Activated CD8-positive, alpha-beta memory T cell treated with anti-CD3 and anti-CD28 coated beads for 1 hour (primary cell): ENCODE results near the gene RNF152.

ENCODE experiments used
- DNase-seq, 2 donors: peaks; one replicate each; pipeline ENCODE4 v3.0.0-alpha.2; 2020; ENCODE audit warnings: low read depth in 1 of 2; ENCODE audit errors: extremely low read depth in 1 of 2

The RNF152 gene

DNA sequence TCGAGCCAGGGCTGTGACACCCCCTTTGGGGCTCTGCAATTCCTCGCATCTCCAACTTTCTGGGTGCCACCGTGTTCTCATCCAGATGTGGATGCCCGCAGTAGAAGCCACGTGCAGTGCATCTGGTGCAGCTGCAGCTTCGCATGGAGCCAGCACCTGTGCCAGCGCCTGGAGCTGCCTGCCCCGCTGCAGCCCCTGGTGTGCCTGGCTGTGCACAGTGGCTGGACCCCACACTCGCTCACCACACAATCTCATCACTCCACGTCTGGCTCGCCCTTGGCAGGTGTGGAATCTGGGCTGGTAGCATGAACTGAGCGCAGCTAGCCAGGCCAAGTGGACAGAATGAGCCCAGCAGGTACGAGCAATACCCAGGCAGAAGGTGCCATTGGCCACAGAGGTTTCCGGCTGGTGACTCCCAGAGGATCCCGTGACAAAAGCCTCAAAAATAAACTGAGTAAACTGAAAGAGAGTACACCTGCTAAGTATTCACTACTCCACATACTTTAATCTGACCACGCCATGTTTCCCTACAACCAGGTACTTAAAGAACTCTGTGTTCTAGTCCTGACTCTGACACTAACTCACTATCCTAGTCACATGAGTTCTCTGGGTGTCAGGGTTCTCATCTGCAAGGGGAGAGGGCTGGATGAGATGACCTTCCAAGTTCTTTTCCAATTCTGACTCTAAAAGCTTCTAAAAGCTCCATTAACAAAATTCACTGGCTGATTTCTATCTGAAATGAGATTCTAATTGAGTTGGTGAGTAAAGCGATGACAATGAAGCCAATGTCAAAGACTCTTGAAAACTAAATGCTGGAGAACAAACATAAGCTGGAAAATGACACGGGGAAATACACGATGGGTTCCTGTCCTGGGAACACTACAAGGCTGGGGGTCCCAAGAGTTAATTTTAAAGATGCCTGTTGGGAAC lies 37.1 kb downstream of the RNF152 start:
- no peak for DNase-seq

DNA sequence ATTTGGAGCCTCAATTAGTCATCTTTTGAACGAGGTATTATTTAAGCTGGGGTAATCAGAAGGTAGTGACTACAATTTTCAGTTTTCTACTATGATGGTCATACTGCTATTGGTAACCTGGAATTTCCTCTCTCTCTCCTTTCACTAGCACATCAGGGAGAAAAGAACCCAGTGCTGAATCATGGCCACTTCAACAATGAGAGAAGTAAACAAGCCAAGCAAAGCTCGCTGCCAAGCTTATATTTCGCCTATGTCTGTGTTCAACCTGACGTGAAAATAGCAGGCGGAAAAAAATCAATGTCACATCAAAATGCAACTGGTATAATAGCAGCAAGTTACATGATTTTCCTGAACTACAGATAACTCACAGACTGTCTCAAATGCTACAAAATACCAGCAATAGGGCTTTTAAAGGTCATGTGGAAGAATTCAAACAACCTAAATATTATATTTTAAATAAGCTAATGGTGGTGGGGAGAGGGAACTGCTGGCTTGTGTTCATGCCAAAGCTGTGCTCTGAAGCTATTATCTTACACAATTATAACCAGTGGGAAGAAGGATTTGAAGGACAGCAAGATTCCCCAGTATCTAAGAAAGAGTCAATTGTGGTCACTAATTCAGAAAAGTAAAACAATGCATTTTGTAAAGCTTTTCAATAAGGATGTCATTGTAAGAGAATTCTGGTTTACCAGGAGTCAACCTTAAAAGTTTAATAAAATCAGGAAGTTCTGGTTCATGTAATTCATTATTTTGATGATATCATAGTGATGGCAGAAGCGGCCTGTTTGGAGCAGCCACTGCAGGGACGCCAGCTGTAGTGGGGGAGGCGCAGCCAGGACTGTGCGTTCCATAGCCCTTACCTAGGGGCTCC lies 38.0 kb downstream of the RNF152 start:
- no peak for DNase-seq

DNA sequence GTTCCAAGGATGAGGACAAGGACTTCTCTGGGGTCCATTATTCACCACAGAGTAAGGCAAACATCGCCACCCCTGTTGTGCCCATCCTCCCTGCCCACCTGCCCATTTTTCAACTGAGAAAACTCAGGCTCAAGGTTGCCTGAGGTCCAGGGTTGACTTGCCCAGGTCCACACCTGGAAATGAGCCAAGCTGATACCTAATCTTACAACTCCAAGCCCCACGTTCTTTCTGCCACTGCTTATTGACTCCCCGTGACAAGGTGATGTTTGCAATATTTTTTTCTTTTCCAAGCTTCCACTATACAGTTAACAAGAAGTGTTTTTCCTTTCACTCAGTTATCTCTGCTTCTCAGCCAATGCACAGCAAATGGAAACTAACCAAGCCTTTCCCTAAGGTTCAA lies 39.0 kb downstream of the RNF152 start:
- DNase-seq: no peak

DNA sequence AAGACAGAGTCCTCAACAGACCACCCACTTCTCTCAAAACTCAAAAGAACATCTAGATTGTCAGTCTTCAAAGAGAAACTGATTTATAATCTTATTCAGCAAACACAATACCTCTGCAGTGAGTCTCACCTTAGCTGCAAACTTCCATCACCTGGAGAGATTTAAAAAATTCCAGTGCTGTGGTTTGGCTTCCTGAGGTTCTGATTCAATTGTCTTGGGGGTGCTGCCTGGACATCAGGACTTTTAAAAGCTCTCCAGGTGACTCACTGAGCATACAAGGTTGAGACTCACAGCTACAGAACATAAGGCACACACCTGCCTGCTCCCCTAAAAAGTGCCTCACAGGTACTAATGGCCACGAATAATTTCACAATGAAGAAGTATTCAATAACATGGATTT lies 40.3 kb downstream of the RNF152 start:
- no peak for DNase-seq

DNA sequence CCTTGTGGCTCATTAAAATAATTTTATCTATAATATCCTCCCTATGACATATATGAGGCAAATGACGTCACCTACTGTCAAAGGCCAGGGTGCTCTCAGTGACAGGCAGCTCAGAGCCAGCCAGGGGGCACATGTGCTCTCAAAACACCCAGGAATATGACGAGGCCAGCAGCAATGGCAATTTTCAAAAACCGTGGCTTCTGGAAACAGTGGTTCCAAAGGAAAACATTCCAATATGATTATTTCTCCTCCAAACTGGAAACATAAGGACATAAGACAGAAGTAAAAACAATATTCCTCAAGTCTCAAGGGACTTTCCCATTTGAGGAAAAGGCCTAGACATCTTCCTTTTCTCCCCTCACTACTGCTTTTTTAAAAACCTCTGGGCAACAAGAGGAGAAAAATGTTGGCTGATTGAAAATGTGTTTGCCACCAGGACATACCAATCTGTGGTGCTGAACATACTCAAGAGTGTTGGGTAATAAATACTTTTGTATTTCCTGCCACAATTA lies 40.8 kb downstream of the RNF152 start:
- DNase-seq: no peak

DNA sequence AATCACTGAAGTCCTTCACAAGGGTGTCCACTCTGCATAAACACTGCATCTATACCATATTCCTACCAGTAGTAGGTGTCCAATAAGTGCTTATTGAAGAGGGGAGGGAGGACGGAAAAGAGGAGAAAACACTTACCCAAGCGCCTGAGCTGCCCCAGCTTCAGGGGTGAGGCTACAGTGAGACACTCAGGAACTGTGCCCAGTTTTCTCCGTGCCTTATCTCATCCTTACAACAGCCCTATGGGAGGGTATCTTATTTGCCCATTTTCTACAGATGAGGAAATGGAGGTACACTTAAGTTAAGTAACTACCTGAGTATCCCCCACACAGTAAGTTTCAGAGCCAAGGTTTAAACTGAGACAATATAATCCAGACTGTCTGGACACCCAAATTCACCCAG lies 41.5 kb downstream of the RNF152 start:
- DNase-seq: no peak

DNA sequence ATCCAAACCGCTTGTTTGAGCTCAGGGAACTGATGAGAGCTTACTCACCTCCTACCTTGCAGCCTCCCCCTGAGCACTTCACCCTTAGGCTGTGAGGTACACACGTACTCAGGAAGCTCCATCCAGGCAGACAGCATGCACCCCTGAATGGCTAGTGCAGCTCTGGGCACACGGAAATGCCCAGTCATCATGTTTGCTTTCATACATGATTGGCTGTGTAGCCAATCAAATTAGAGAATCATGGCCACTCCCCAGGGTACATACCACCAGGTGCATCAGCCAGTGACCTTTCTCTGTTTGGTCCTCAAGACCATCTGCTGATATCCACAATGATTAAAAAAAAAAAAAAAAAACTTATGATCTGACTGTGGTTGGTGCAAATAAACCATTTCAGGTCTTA lies 42.1 kb downstream of the RNF152 start:
- DNase-seq: no peak

DNA sequence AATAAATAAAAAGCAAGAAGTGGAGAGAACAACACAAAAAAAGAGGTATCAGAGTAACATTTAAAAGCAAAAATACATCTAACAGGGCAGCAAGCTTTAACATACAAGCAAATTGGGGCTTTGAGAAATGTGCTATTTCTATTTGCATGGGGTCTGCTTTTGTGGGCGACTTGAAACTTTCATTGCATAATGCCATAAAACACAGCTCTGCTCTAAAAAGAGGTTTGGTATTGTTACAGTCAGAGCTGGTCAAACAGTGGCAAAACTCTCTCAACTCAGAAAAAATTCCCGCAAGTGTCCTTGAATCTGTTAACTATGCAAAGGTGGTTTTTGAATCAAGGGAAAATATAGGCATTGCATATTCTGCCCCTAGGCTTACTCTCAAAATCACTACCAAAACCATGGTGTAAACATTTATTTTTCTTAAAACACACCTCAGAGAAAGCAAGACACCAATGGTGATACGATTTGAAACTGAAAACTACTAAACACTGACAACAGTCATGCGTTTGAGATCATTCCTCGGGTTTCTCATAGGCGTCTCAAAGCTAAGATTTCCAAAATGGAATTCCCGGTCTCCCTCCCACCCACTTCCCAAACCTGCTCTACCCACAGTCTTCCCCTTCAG lies 45.5 kb downstream of the RNF152 start:
- no peak for DNase-seq

DNA sequence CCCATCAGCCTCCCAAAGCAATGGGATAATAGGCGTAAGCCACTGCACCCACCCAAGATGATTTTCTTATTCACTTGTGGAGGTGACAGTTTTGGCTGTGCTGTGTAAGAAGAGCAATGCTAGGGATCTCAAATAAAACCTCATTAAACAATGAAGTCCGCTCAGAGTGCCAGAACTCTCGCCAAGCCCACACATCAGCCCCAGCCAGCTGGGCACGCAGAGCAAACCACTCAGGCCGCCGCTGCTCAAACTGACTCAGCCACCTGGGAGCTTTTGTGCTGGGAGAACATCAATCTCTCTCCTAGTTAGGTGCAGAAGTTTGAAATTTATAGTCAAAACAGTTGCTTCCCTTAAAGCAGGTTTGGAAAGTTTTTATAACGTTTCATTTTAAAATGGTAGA lies 47.6 kb downstream of the RNF152 start:
- no peak for DNase-seq

DNA sequence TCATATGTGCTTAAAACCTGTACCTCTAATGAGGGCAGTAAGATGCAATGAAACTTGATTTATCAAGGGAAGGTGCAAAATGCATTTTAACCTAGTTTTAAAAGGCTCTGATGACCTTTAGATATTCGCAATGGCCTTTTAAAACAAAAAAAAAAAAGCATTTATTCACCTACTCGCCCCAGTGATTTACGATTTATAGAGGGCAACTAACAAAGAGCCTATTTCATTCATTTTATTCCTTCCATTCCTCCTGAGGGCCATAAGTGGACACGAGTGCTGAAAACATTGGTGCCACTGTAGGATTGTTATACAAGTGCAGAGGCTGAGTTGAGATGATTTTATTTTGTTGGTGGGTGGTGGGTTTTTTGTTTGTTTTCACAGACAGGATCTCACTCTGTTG lies 48.1 kb downstream of the RNF152 start:
- no peak for DNase-seq

DNA sequence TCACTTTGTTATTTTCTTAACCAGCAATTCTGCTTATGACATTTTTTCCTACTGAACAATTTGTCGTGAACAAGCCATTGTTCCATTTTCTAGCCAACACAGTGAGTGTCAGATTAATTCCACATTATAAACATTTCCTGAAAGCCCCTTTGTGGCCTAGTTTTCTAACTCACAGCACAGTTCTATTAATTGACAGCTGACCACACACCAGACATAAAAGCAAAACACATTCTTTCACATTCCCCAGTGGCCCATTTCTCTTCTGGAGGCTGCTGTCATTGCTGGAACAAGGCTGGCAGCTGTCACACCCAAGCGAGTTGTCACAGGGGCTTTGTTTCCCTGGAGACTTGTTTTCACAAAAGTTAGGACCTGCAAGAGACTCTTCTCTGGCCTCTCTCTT lies 50.7 kb downstream of the RNF152 start:
- no peak for DNase-seq

DNA sequence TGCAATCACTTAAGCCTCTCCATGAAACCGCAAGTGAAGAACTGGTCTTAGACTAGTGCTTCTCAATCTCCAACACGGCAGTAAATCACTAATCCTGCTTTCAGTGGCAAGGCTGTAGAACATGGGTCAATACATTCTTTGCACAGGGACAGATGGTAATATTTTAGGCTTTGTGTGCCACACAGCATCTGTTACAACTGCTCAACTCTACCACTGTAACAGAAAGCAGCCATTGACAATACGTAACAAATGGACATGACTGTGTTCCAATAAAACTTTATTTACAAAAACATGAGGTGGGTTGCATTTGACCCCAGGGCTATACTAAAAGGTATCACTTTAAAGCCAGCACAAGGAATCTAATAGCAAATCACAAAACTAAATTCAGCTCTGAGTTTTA lies 51.1 kb downstream of the RNF152 start:
- no peak for DNase-seq

DNA sequence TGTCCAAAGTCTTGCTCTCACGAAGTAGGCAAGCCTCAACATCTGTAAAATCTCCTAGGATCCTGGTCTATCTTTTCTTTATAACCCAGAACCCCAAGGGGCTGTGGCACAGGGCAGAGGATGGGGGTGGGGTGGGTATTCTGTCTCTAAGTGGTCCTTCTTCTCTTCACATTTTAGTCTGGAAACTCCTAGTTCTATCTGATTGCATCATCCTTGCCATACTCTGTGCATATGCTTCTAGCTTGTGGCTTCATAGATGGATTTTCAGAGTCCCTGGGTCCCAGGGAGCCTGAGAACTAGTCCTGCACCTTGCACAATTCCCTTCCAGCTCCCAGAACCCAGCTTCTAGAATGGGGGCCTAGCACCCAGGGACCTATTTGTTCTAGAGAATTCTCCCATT lies 52.5 kb downstream of the RNF152 start:
- DNase-seq: no peak

DNA sequence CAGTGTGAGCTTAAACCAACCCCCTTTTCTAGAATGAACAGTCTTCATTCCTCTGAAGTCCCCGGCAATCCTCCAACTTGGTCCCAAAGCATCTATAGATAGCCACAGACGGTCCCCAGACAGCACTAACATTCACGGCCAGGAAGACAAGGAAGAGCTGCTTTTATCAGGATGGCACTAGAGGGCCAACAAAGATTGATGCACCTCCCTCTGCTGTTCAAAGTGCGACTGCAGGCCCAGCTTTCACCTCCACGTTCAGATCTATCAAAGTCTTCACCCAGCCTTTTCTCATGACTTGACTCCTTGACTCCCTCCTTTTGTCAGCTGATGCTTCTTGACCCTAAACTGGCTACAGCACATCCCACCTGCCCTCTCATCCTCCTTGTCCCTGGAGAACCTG lies 54.3 kb downstream of the RNF152 start:
- DNase-seq: no peak

DNA sequence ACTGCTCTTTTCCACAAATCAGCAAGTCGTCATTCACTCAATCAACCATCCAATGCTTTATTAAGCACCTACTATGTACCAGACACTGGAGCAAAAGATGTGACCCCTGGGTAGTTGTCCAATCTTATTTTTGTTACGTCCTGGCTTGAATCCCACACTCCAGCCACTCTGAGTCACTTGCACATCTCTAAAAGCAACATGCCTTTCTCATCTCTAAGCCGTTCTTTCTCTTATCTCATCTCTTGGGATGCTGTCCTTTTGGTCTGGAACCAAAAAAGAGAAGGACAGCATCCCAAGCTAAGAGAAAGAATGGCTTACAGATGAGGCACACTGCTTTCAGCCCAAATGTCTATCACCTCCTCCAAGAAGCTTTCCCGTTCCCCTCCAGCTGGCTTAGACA lies 58.8 kb downstream of the RNF152 start:
- DNase-seq: no peak

DNA sequence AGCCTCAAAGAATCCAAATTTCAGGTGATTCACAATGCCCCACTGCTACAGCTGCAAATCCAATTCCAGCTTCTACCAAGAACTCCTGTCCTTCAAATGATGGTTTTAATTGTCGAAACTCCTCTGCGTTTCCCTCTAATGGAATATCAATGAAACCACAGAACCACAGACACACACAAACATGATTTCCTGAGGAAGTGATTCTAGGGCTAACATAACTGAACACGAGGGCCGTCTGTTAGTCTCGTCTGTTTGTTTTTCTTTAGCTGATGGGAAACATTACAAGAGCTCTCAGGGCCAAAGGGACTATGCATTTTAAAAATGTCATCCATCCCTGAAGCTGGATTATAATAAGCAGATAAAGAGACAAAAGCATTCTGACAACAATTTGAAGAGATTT lies 59.4 kb downstream of the RNF152 start:
- no peak for DNase-seq

DNA sequence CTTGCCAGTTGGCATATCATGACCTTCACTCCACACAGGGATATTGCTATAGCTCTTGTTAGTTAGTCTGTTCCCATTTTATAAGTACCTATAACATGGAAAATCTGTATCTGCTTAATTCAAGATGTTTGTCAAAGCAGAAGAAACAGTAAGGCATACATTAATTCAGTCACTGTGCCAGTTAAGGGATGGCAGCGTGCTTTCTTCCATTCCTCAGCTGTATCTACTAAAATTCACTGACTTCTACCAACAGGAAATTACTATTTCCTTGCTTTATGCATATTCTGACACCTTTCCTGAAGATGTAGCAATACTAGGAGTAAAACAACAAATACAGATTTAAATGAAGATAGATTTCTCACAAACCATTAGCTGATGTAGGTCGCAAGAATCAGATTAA lies 59.9 kb downstream of the RNF152 start:
- no peak for DNase-seq

DNA sequence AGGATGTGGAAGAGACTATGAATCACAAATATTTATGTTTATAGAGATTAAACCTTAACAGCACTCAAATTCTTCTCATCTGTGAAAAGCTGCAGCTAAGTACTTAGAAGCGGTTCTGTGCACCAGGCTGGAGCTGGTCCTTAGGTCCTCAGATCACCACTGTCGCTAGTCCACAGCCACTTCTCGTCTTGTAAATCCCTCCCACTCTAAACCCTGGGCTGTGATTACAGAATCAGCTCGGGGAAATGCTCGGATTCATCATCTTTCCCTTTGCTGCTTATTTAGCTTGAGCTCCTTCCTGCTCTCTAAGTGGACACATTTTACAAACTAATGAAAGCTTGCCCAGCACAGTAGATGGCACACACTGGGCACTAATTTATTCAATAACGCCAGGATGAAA lies 61.7 kb downstream of the RNF152 start:
- no peak for DNase-seq

DNA sequence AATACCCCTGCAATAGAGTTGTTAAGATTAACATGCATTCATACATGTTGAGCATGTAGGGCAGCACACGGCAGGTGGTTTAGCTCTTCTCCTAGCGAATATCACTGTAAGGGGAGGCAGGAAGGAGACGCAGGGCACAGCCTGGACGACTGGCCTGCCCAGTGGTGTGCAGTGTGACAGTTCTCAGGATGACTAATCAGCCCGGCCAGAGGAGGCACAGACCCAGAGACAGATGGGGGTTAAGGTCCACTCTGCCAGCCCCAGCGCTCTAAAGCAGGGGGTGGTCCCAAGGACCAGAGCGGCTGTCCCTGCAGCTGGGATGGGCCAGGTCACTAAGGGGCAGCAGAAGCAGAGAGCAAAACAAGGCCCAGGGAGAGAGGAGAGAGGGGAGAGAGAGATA lies 63.7 kb downstream of the RNF152 start:
- no peak for DNase-seq

DNA sequence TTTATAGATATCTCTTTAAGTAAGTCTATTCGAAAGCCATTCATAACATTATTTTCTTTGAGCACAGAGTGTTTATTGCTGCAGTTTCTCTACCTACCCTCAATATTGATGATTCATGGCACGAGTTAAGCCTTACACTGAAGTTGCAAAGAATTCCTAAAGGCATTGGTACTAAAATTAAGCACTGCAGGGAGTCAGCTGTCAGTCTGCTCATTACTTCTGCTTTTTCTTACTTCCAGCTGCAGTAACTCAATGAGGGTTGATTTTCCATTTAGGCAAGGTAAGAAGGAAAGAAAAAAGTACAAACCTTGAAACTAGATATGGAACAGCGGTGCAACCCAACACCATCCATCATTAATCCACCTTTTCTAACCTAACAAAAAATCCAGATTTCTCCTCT lies 65.2 kb downstream of the RNF152 start:
- no peak for DNase-seq

DNA sequence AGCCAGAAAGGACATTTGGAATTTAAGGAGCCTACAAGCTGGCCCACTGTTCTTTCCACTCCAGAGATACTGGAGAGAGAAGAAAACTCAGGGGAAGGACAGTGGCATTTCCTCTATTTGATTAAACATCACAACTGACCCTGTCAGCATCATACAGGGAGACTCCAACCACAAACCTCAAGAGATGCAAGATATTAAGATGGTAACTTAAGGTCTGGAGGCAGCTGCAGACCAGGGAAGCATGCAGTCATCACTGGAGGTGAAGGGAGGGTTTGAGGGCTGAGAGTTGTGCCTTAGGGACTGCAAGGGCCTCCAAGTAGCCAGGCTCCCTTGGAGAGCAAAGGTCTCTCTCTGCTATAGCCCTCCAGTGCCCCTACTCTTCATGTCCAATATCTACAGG lies 67.4 kb downstream of the RNF152 start:
- DNase-seq: no peak
